GM12878 (cell line): ENCODE measurements around the gene VPS13C. TPM values are rescaled to one million over a fixed set of nuclear protein-coding genes. Genes with fewer than 3 reads are reported as not detected.

Source experiments
- ATAC-seq: fragments of 200-7000 bp; cut with Tn5 transposase; 3 replicates; pipeline ENCODE4 v1.9.1; 2020; ENCODE audit warnings: mild to moderate bottlenecking, moderate library complexity
- BruUV-seq: library from RNA; stranded (reverse); fragments of 400-500 nt; replicated peaks from 2 replicates; lab custom pipeline; 2021; lab: Mats Ljungman, UMichigan
- CTCF ChIA-PET: fragments of 300-600 bp; sonication (Branson Sonifier 250); formaldehyde crosslinking; extraction: SDS; loops from one replicate; lab custom pipeline; 2021; ENCODE audit warnings: inconsistent platforms; lab: Yijun Ruan, JAX
- POLR2A ChIA-PET: fragments of 350-600 bp; formaldehyde crosslinking; extraction: SDS; loops from one replicate; lab custom pipeline; 2021; ENCODE audit warnings: inconsistent platforms; lab: Charles Lee
- RAD21 ChIA-PET: fragments of 300-600 bp; sonication (Branson Sonifier 250); formaldehyde crosslinking; loops from one replicate; lab custom pipeline; 2023; ENCODE audit warnings: antibody characterized with exemption; ENCODE audit not compliant: unreplicated experiment; lab: Charles Lee
- SMC1A ChIA-PET: fragments of 300-600 bp; sonication (Branson Sonifier 250); formaldehyde crosslinking; loops from one replicate; lab custom pipeline; 2023; ENCODE audit not compliant: unreplicated experiment, uncharacterized antibody; lab: Charles Lee
- DNase-seq: peaks from one replicate; pipeline ENCODE4 v3.0.0-alpha.2; 2011; ENCODE audit warnings: low read depth, low spot score
- FAIRE-seq: peaks from 3 replicates; lab custom pipeline; 2011; peaks lifted over from hg19 to GRCh38; lab: Jason Lieb, UNC
- H2AFZ ChIP-seq: 2 replicates; pipeline ENCODE4 v1.6.0; 2011; ENCODE audit warnings: low read depth, low read length, control low read depth; ENCODE audit not compliant: control insufficient read depth
- H3K27ac ChIP-seq: 2 replicates; pipeline ENCODE4 v1.5.1; 2011; ENCODE audit warnings: control low read depth; ENCODE audit not compliant: control insufficient read depth, insufficient read depth
- H3K27me3 ChIP-seq, 2 experiments: replicated peaks in 1 of 2; 2 replicates each; pipeline versions ENCODE4 v1.6.0 to v1.6.1; 2011; ENCODE audit warnings: low read length in 1 of 2; ENCODE audit not compliant: control insufficient read depth in 2 of 2, insufficient read depth in 2 of 2
- H3K36me3 ChIP-seq, 2 experiments: 2 replicates each; pipeline ENCODE4 v1.5.1; 2011; ENCODE audit warnings: low read length in 1 of 2; ENCODE audit not compliant: control insufficient read depth in 2 of 2, insufficient read depth in 2 of 2
- H3K4me1 ChIP-seq: 2 replicates; pipeline ENCODE4 v1.6.1; 2011; ENCODE audit warnings: mild to moderate bottlenecking, low read length, moderate library complexity, mixed read lengths; ENCODE audit not compliant: control insufficient read depth, insufficient read depth
- H3K4me2 ChIP-seq: 2 replicates; pipeline ENCODE4 v1.6.0; 2011; ENCODE audit warnings: control low read depth; ENCODE audit not compliant: control insufficient read depth, insufficient read depth
- H3K4me3 ChIP-seq: fragments of 200-600 bp; sonication (generic); 2 replicates; pipeline ENCODE4 v1.5.1; 2016
- H3K79me2 ChIP-seq: 2 replicates; pipeline ENCODE4 v1.6.0; 2011; ENCODE audit warnings: low read length; ENCODE audit not compliant: control insufficient read depth, insufficient read depth
- H3K9ac ChIP-seq: 2 replicates; pipeline ENCODE4 v1.8.0; 2011; ENCODE audit warnings: low read length, control low read depth, mixed read lengths; ENCODE audit not compliant: control insufficient read depth, insufficient read depth
- H3K9me3 ChIP-seq: replicated peaks from 3 replicates; pipeline ENCODE4 v1.5.1; 2011; ENCODE audit warnings: mild to moderate bottlenecking, low read length; ENCODE audit not compliant: control insufficient read depth, insufficient read depth
- H4K20me1 ChIP-seq: 2 replicates; pipeline ENCODE4 v1.6.0; 2011; ENCODE audit not compliant: control insufficient read depth, insufficient read depth
- EED ChIP-seq: sonication (generic); IDR thresholded peaks from 2 replicates; pipeline ENCODE4 v1.6.1; 2016; ENCODE audit warnings: antibody characterized with exemption, low read depth
- MYB ChIP-seq: fragments of 150-350 bp; IDR thresholded peaks from 2 replicates; pipeline ENCODE4 v1.6.1; 2014; ENCODE audit warnings: mild to moderate bottlenecking, low read depth, low read length, borderline replicate concordance
- MYC ChIP-seq: IDR thresholded peaks from 2 replicates; pipeline ENCODE4 v1.6.1; 2011; ENCODE audit warnings: mild to moderate bottlenecking, low read length, moderate library complexity, inconsistent platforms; ENCODE audit not compliant: insufficient read depth, insufficient replicate concordance, insufficient read length, severe bottlenecking
- RAD21 ChIP-seq: IDR thresholded peaks from 2 replicates; pipeline ENCODE4 v1.6.1; 2011; ENCODE audit warnings: mild to moderate bottlenecking, low read depth, low read length, moderate library complexity; ENCODE audit not compliant: insufficient read depth
- WRNIP1 ChIP-seq: IDR thresholded peaks from 2 replicates; pipeline ENCODE4 v1.6.1; 2011; ENCODE audit warnings: low read depth, low read length, improper control_type of control experiment, borderline replicate concordance
- ZBTB11 ChIP-seq: fragments of 450-650 bp; formaldehyde crosslinking; IDR thresholded peaks from 2 replicates; pipeline ENCODE4 v1.5.0; 2022; ENCODE audit warnings: mild to moderate bottlenecking, missing genetic modification characterization
- WGBS: methylation state at CpG from one replicate; pipeline ENCODE4 v1.1.6; 2016; ENCODE audit warnings: low lambda C conversion rate; ENCODE audit not compliant: insufficient replicate concordance, insufficient coverage; ENCODE audit errors: missing lambda C conversion rate; 5-methylcytosine and 5-hydroxymethylcytosine counted together
- in situ Hi-C: fragments of 300-500 bp; cut with MboI; formaldehyde crosslinking; loops from 9 replicates; pipeline ENCODE4 v1.14.3; 2018; ENCODE audit warnings: mixed read lengths
- intact Hi-C: fragments of 100-400 bp; cut with micrococcal nuclease; formaldehyde crosslinking; loops from one replicate; pipeline ENCODE4 v1.14.2; 2022; ENCODE audit not compliant: unreplicated experiment
- polyA plus RNA-seq, 11 experiments: library from polyadenylated mRNA; depleted of rRNA in 4 of 11; unstranded in 6 of 11; stranded (reverse) in 5 of 11; fragments of >200 nt; fragmentation: Nextera tagmentation in 4 of 11; fragmentation: Illumina TruSeq in 1 of 11; extraction: Ambion mirVana in 4 of 11; extraction: Trizol in 1 of 11; gene quantifications; 1 replicate in 1 of 11; 2 replicates in 10 of 11; pipeline versions ENCODE4 v1.2.1 to v1.2.3, GENCODE V29; 2011 to 2016; ENCODE audit warnings: inconsistent platforms in 2 of 11, missing spikeins in 2 of 11, low read depth in 1 of 11
- total RNA-seq, 4 experiments: library from RNA; depleted of rRNA in 3 of 4; stranded (reverse); fragments of >200 nt in 3 of 4; fragmentation: Illumina TruSeq in 1 of 4; extraction: Trizol in 1 of 4; gene quantifications; 2 replicates each; pipeline versions ENCODE4 v1.2.1 to v1.2.3, GENCODE V29; 2013 to 2021
- TF ChIP-seq, protein P1 (sequence below): fragments of 450-650 bp; IDR thresholded peaks from 2 replicates; pipeline ENCODE4 v1.6.1; 2014; ENCODE audit warnings: mild to moderate bottlenecking

VPS13C gene
- total and polyA plus RNA-seq, 10 of the 15 experiments (the other 5 are each of a cell fraction or from before 2014, with no cell fraction given) = 9.3 to 53.1 (median 31.8) TPM

DNA sequence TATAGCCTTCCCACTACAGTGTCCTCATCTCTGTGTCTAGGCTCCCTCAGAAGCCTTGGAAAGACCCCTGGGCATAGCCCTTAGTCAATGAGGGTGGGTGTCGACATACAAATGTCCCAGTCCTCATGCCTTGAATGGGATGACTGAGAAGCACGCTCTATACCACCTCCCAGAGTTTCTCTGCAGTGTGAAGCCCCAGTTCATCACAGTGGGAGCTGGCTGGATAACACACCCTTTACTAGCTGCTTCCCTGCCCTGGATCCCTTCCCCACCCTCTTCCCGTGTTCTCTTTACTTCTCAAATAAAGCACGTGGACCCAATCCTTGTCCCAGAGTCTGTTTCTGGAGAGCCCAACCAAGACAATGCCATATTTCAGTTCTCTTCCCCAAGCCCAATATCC is 239.3 kb downstream of the VPS13C start:
- in situ Hi-C loops = no loop called here
- H3K9ac ChIP-seq = no peak overlapping the region
- BruUV-seq = no TSS peak
- DNase-seq (no peak), ATAC-seq (no peak), FAIRE-seq (no peak)
- no peaks in the 10 kb centered on the region for H4K20me1 ChIP-seq
- 12% methylated on average over 3 of the region's 4 CpGs for WGBS
- no peak overlapping the region for H3K4me2 ChIP-seq
- CTCF ChIA-PET = interaction anchor here (3.5 kb wide), 1 partner anchor 14 kb away, joined by 18 read pairs; no protein-coding TSS in a partner anchor
- no peaks in the 10 kb centered on the region for H3K27me3 ChIP-seq
- POLR2A ChIA-PET = no interaction called here
- H3K9me3 ChIP-seq = no peaks in the 10 kb centered on the region
- no peak overlapping the region for H2AFZ ChIP-seq
- no peak overlapping the region for H3K27ac ChIP-seq
- SMC1A ChIA-PET = no interaction called here
- RAD21 ChIA-PET = no interaction called here
- no peaks in the 10 kb centered on the region for H3K79me2 ChIP-seq
- H3K4me3 ChIP-seq = no peak overlapping the region
- intact Hi-C loops = no loop called here
- TF ChIP-seq ZBTB11 (CRISPR knock-in tag) (no peak), WRNIP1 (no peak), MYB (no peak), RAD21 (no peak), MYC (no peak), EED (no peak)
- TF ChIP-seq, protein P1, sequence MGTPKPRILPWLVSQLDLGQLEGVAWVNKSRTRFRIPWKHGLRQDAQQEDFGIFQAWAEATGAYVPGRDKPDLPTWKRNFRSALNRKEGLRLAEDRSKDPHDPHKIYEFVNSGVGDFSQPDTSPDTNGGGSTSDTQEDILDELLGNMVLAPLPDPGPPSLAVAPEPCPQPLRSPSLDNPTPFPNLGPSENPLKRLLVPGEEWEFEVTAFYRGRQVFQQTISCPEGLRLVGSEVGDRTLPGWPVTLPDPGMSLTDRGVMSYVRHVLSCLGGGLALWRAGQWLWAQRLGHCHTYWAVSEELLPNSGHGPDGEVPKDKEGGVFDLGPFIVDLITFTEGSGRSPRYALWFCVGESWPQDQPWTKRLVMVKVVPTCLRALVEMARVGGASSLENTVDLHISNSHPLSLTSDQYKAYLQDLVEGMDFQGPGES = no peak
- TF ChIP-seq, all 136 proteins: peak for 0
- Histone ChIP-seq H3K4me1 (no peaks in the 10 kb centered on the region), H3K36me3 (no peaks in the 10 kb centered on the region)
